Activated T-helper 1 cell treated with anti-CD3 and anti-CD28 coated beads, Interleukin-12 subunit alpha, Interleukin-12 subunit beta, Interleukin-2, Interleukin-4 antibody, amounts not matched to agents 30 ng/mL and 10 ng/mL and 1 ng/mL, durations not matched to agents 14 hours and 24 hours and 36 hours (primary cell): ENCODE measurements around the gene FMNL2. TPM values are rescaled to one million over a fixed set of nuclear protein-coding genes. Genes with fewer than 3 reads are reported as not detected.

ENCODE experiments used
- DNase-seq: peaks from one replicate; pipeline ENCODE4 v3.0.0; 2021; ENCODE audit warnings: low spot score
- H3K27ac Mint-ChIP-seq: one replicate; pipeline ENCODE4 v1.8.0; 2021; ENCODE audit warnings: mild to moderate bottlenecking, mixed read lengths
- H3K27me3 Mint-ChIP-seq: one replicate; pipeline ENCODE4 v1.8.0; 2022; ENCODE audit warnings: mild to moderate bottlenecking, moderate library complexity, mixed read lengths; ENCODE audit not compliant: insufficient read depth
- H3K36me3 Mint-ChIP-seq: one replicate; pipeline ENCODE4 v1.8.0; 2021; ENCODE audit warnings: low read depth, mixed read lengths
- H3K4me1 Mint-ChIP-seq: one replicate; pipeline ENCODE4 v1.8.0; 2021; ENCODE audit warnings: low read depth, mixed read lengths
- H3K4me3 Mint-ChIP-seq: one replicate; pipeline ENCODE4 v1.8.0; 2021; ENCODE audit warnings: mild to moderate bottlenecking, moderate library complexity, mixed read lengths
- H3K9me3 Mint-ChIP-seq: one replicate; pipeline ENCODE4 v1.8.0; 2021; ENCODE audit warnings: mixed read lengths
- intact Hi-C: fragments of 100-400 bp; cut with micrococcal nuclease; formaldehyde crosslinking; loops from one replicate; pipeline ENCODE4 v1.15.1; 2024
- total RNA-seq: library from RNA; stranded (reverse); gene quantifications from 2 replicates; pipeline ENCODE4 v1.2.3, GENCODE V29; 2022

FMNL2 gene
- total RNA-seq, 1 donor from 2014 or later = 14.8 TPM

DNA sequence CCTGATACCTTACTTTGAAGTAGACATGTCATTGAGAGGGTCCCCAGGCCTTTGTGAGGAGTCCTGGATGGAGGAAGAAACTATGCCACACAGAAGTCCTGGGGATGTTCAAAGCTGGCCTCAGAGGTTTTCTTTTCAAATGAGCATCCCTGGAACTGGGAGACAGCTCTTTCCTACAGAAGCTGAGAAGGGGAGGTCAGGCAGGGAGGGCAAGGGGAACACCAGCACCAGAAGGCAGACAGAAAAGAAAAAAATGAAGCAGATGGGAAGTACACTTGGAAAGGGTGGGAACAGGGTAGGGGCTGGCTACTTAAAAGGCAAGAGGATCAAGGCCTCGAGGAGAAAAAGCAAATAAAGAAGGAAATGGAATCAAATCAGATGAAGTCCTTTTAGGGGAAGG lies 120.0 kb downstream of the FMNL2 start:
- H3K4me3 Mint-ChIP-seq = no peak overlapping the region
- H3K27ac Mint-ChIP-seq = no peak overlapping the region
- intact Hi-C loops = no loop called here

DNA sequence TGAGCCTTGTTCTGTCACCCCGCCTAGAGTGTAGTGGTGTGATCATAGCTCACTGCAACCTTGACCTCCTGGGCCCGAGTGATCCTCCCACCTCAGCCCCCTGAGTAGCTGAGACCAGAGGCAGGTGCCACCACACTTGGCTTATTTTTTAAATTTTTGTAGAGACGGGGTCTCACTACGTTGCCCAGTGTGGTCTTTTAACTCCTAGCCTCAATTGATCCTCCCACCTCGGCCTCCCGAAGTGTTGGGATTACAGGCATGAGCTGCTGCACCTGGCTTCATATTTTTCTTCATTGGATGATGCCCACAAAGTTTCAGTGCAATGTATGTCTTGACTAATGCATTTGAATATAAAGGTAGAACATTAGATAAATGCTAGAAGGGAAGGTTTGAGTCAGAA lies 120.8 kb downstream of the FMNL2 start:
- Mint-ChIP-seq H3K4me1 (no peaks in the 10 kb centered on the region), H3K27me3 (peaks cover 2% of the 10 kb centered on the region), H3K36me3 (no peaks in the 10 kb centered on the region), H3K9me3 (no peaks in the 10 kb centered on the region), H3K27ac (no peak overlapping the region), H3K4me3 (no peak overlapping the region)
- intact Hi-C loops = no loop called here
- no peak for DNase-seq

More for the DNA sequence above, 120.0 kb downstream of the FMNL2 start:
- H3K27me3 Mint-ChIP-seq = peaks cover 2% of the 10 kb centered on the region
- H3K36me3 Mint-ChIP-seq = no peaks in the 10 kb centered on the region
- no peaks in the 10 kb centered on the region for H3K4me1 Mint-ChIP-seq
- no peak for DNase-seq
- H3K9me3 Mint-ChIP-seq = no peaks in the 10 kb centered on the region

DNA sequence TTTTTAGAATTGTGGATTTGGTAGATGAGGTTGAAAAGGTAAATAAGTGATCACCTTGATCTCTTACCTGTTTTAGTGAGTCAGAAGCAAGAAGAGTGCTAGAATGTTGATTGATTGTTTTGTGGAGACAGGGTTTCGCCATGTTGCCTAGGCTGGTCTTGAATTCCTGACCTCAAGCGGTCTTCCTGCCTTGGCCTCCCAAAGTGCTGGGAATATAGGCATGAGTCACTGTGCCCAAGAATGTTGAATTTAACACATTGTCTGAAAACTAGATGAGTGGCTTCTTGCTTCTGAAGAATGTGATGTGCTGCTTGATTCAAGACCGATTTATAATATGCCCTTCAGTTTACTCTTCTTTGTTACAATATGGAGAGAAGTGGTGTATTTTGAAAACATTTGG lies 121.3 kb downstream of the FMNL2 start:
- intact Hi-C loops = no loop called here
- H3K4me1 Mint-ChIP-seq = no peaks in the 10 kb centered on the region
- no peak overlapping the region for H3K27ac Mint-ChIP-seq
- no peak for DNase-seq
- no peaks in the 10 kb centered on the region for H3K9me3 Mint-ChIP-seq
- H3K36me3 Mint-ChIP-seq = no peaks in the 10 kb centered on the region
- peaks cover 2% of the 10 kb centered on the region for H3K27me3 Mint-ChIP-seq
- H3K4me3 Mint-ChIP-seq = no peak overlapping the region

DNA sequence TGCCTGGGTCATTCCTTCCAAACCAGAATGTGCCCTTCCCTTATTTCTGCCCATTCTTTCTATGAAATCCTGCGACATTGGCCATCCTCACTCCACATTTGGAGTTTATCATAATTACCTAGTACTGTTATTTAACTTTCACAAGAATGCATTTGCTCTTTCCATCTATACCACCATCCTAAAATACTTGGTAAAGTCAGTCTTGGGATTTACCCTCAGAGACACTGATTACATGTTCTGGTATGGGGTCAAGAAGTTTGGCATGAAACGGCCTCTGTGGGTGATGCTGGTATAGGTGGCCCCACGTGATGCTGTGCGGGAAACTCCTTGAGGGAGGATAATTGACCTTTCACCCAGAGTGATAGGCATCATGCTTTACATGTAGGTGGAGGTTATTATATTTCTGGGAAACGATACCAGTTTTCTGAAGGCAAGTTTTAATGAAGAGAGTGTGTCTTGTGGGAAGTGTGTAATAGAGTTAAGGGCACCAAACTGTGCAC lies 123.5 kb downstream of the FMNL2 start:
- no peak for DNase-seq
- H3K9me3 Mint-ChIP-seq = no peaks in the 10 kb centered on the region
- peaks cover 2% of the 10 kb centered on the region for H3K27me3 Mint-ChIP-seq
- intact Hi-C loops = no loop called here
- H3K4me3 Mint-ChIP-seq = no peak overlapping the region
- H3K4me1 Mint-ChIP-seq = no peaks in the 10 kb centered on the region
- H3K27ac Mint-ChIP-seq = no peak overlapping the region
- no peaks in the 10 kb centered on the region for H3K36me3 Mint-ChIP-seq

DNA sequence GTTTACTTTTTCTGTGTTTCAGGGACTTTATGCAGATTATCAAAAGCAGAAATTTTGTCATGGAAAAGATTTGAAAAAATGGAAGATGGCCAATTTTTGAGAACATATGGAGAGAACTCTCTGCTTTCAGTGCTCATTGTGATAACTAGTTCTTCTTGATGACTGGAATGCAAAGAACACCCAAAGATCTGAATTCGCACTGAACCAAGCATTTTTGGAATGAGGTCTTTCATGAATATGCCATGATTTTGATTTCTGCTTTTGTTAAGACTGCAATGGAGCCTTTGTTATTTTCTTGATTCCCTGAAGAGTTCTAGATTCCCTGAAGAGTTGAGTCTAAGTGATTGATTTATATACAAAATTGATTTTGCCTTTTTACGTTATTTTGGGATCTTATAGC lies 124.1 kb downstream of the FMNL2 start:
- H3K4me1 Mint-ChIP-seq = no peaks in the 10 kb centered on the region
- intact Hi-C loops = no loop called here
- H3K36me3 Mint-ChIP-seq = no peaks in the 10 kb centered on the region
- H3K27me3 Mint-ChIP-seq = peaks cover 2% of the 10 kb centered on the region
- DNase-seq = no peak
- H3K9me3 Mint-ChIP-seq = no peaks in the 10 kb centered on the region
- no peak overlapping the region for H3K27ac Mint-ChIP-seq
- H3K4me3 Mint-ChIP-seq = no peak overlapping the region

DNA sequence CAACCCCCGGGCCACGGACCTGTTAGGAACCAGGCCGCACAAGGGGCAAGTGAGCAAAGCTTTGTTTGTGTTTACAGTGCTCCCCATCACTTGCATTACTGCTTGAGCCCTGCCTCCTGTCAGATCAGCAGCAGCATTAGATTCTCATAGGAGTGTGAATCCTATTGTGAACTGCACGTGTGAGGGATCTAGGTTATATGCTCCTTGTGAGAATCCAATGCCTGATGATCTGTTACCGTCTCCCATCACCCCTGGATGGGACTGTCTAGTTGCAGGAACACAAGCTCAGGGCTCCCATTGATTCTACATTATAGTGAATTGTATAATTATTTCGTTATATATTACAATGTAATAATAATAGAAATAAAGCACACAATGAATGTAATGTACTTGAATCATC lies 125.6 kb downstream of the FMNL2 start:
- Mint-ChIP-seq H3K36me3 (no peaks in the 10 kb centered on the region), H3K4me3 (no peak overlapping the region), H3K9me3 (no peaks in the 10 kb centered on the region), H3K4me1 (no peaks in the 10 kb centered on the region), H3K27ac (no peak overlapping the region), H3K27me3 (peaks cover 2% of the 10 kb centered on the region)
- DNase-seq = no peak
- intact Hi-C loops = no loop called here

DNA sequence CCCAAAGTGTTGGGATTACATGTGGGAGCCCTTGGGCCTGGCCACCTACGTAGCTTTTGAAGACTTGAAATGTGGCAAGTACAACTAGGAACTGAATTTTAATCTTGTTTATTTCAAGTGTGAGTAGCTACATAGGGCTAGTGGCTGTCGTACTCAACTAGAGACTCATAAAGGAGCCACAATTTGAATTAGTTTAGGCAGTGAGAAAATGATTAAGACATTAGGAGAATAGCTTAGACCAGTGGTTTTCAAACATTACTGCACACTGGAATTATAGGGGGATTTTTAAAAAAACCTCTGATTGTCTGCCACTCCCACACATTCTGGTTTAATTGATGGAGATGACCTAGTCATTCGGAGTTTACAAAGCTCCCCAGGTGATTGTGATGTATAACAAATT lies 127.1 kb downstream of the FMNL2 start:
- Mint-ChIP-seq H3K27ac (no peak overlapping the region), H3K27me3 (no peaks in the 10 kb centered on the region), H3K4me3 (no peak overlapping the region), H3K4me1 (no peaks in the 10 kb centered on the region), H3K36me3 (no peaks in the 10 kb centered on the region), H3K9me3 (no peaks in the 10 kb centered on the region)
- DNase-seq = no peak
- intact Hi-C loops = no loop called here

- Mint-ChIP-seq H3K9me3 (no peaks in the 10 kb centered on the region), H3K4me1 (no peaks in the 10 kb centered on the region), H3K27ac (no peak overlapping the region), H3K4me3 (no peak overlapping the region), H3K27me3 (no peaks in the 10 kb centered on the region), H3K36me3 (no peaks in the 10 kb centered on the region)
- DNase-seq = no peak
- intact Hi-C loops = no loop called here
These were observed 127.8 kb downstream of the FMNL2 start for GRCh38 chr2:152462779-152463178.

DNA sequence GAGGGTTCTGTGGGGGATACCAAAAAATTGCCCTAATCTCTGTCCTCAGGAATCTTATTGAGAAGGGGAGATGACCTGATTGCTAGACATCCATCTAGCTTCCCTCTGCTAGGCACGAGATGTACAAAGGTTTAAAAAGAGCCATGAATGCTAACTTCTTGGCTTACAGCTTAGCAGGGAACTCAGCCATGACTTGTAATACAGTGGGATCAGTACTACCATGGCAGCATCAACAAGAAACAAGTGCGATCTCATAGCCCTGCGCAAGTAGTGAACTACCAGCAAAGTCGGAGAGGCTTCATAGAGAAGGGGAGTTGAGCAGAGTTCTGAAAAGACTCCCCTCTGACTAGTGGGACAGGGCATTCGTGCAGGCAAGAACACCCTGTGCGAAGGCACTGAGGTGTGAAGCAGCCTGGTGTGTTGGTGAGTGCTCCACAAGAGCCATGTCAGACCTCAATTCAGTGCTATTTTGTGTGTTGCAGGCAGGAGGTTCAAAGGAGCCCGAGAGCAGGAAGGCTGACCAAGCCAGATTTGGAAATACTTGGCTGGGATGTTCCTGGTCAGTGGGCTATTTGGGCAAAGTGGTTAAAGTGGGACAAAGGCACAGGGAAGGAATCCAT lies 130.0 kb downstream of the FMNL2 start:
- no peaks in the 10 kb centered on the region for H3K27me3 Mint-ChIP-seq
- intact Hi-C loops = no loop called here
- no peak for DNase-seq
- H3K27ac Mint-ChIP-seq = no peak overlapping the region
- peaks cover 13% of the 10 kb centered on the region for H3K4me1 Mint-ChIP-seq
- H3K36me3 Mint-ChIP-seq = no peaks in the 10 kb centered on the region
- H3K4me3 Mint-ChIP-seq = no peak overlapping the region
- no peaks in the 10 kb centered on the region for H3K9me3 Mint-ChIP-seq

- Mint-ChIP-seq H3K27me3 (no peaks in the 10 kb centered on the region), H3K4me1 (peaks cover 13% of the 10 kb centered on the region), H3K36me3 (no peaks in the 10 kb centered on the region), H3K27ac (no peak overlapping the region), H3K4me3 (no peak overlapping the region), H3K9me3 (no peaks in the 10 kb centered on the region)
- intact Hi-C loops = no loop called here
- DNase-seq = no peak
These were observed 130.6 kb downstream of the FMNL2 start for GRCh38 chr2:152465541-152465940.

DNA sequence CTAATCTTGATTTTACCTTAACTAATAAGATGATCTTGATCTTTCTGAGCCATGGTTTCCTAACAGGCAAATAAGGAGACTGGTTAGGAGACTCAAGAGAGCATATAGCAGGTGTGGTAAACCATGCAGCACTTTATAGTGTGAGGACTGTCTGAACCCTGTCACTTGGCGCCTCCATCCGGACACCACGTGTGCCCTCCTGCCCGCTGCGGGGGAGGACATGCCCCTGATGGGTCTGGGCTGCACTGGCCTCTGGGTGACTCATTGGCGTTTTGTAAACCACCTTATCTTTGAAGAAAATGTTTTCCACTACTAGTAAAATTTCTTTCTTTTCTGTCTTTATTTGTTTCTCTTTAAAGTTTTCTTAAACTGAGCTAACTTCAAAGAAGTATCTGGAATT lies 131.1 kb downstream of the FMNL2 start:
- no peak overlapping the region for H3K4me3 Mint-ChIP-seq
- DNase-seq = no peak
- intact Hi-C loops = no loop called here
- no peak overlapping the region for H3K27ac Mint-ChIP-seq
- no peaks in the 10 kb centered on the region for H3K9me3 Mint-ChIP-seq
- peaks cover 13% of the 10 kb centered on the region for H3K4me1 Mint-ChIP-seq
- H3K36me3 Mint-ChIP-seq = no peaks in the 10 kb centered on the region
- H3K27me3 Mint-ChIP-seq = no peaks in the 10 kb centered on the region

DNA sequence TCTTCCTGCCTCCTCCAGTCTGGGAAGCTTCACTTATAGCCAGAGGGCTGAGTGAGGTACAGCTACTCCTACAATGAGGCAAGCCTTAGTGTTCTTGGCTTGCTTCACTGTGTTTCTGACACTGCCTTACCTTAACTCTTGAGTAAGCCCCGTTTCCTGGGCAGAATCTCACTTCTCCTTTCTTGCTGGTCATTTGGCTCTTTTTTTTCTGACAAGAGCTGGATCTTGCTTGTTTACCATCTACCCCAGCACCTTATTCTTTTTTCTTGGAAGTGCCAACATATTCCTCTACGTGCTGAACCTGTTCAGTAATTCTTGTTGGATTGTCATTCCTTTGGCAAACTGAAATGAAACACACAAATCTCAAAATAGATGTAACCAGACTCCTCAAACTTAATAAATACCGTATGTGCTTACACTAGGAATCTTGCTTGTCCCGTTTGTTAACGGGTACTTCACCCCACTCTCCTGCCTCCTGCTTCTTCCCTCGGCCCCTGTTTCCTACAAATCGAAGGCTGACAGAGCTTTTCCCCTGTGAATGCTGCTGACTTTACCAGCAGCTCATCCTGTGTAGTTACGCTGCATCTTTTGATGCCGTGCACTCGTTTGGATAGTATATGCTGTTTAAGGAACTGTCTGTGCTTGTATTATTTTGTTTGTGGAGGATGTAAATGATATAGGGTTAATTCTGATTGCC lies 132.2 kb downstream of the FMNL2 start:
- intact Hi-C loops = no loop called here
- no peaks in the 10 kb centered on the region for H3K27me3 Mint-ChIP-seq
- no peaks in the 10 kb centered on the region for H3K9me3 Mint-ChIP-seq
- peaks cover 13% of the 10 kb centered on the region for H3K4me1 Mint-ChIP-seq
- H3K36me3 Mint-ChIP-seq = no peaks in the 10 kb centered on the region
- no peak overlapping the region for H3K27ac Mint-ChIP-seq
- no peak overlapping the region for H3K4me3 Mint-ChIP-seq
- no peak for DNase-seq

DNA sequence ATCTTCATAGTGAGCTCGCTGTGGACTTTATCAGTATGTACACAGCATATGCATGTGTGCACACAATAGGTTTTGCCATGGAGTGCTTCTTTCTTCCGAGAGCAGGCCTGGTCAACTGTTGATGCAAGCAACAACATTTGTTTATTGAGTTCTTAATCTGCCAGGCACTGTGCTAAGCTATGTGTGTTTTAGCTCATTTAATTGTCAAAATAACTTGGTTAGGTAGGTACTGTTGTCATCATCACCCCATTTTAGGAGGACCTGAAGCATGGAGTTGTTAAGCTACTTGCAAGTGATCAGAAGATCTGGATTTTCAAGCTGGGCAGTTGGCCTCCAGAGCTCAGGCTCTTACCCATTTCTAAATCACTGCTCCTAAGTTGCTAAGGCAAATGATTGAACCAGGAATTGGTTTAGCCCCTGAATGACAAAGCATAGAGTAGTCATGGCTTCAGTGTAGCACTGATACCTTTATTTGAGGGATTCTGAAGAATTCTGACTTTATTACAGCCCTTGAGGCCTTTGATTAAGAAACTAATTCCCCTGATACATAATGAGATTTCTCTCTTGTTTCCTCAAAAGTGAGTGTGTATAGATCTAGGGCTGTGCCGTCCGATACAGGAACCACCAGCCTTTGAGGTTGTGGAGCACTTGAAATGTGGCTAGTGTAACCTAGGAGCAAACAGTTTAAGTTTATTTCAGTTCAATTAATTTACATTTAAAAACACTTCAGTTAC lies 132.9 kb downstream of the FMNL2 start:
- DNase-seq = no peak

More for the DNA sequence above, 132.9 kb downstream of the FMNL2 start:
- intact Hi-C loops = no loop called here
- Mint-ChIP-seq H3K4me3 (no peak overlapping the region), H3K9me3 (no peaks in the 10 kb centered on the region), H3K27ac (no peak overlapping the region), H3K36me3 (no peaks in the 10 kb centered on the region), H3K4me1 (peaks cover 13% of the 10 kb centered on the region), H3K27me3 (peaks cover 2% of the 10 kb centered on the region)
